ENCODE data around the gene DMD.

DMD gene

DNA sequence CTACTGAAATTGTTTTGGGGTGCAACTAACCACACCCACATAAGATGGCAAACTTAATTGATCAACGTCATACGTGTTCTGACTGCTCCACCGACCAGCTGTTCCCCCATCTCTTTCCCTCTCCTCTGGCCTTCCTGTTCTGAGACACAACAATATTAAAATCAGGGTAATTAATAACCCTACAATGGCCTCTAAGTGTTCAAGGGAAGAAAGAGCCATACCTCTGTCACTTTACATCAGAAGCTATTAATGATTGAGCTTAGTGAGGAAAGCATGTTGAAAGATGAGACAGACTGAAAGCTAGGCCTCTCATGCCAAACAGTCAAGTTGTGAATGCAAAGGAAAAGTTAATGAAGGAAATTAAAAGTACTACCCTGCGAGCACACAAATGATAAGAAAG, 1965.6 kb downstream of the DMD start:
- TF ChIP-seq, protein P1, sequence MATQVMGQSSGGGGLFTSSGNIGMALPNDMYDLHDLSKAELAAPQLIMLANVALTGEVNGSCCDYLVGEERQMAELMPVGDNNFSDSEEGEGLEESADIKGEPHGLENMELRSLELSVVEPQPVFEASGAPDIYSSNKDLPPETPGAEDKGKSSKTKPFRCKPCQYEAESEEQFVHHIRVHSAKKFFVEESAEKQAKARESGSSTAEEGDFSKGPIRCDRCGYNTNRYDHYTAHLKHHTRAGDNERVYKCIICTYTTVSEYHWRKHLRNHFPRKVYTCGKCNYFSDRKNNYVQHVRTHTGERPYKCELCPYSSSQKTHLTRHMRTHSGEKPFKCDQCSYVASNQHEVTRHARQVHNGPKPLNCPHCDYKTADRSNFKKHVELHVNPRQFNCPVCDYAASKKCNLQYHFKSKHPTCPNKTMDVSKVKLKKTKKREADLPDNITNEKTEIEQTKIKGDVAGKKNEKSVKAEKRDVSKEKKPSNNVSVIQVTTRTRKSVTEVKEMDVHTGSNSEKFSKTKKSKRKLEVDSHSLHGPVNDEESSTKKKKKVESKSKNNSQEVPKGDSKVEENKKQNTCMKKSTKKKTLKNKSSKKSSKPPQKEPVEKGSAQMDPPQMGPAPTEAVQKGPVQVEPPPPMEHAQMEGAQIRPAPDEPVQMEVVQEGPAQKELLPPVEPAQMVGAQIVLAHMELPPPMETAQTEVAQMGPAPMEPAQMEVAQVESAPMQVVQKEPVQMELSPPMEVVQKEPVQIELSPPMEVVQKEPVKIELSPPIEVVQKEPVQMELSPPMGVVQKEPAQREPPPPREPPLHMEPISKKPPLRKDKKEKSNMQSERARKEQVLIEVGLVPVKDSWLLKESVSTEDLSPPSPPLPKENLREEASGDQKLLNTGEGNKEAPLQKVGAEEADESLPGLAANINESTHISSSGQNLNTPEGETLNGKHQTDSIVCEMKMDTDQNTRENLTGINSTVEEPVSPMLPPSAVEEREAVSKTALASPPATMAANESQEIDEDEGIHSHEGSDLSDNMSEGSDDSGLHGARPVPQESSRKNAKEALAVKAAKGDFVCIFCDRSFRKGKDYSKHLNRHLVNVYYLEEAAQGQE (IDR thresholded peaks at IDR 0.05; ENCODE audit: insufficient read depth in 1 of 2, low read depth in 2 of 2, low read length in 2 of 2) = no peak
- TF ChIP-seq TAF1 (IDR thresholded peaks at IDR 0.05; ENCODE audit: borderline replicate concordance, insufficient read depth, low read length) (no peak), FOXP2 (optimal IDR thresholded peaks at IDR 0.05; ENCODE audit: borderline replicate concordance, extremely low read depth, extremely low read length, insufficient read depth) (no peak), SIN3A (IDR thresholded peaks at IDR 0.05; ENCODE audit: borderline replicate concordance, insufficient read depth, low read length) (no peak), POLR2AphosphoS5 (IDR thresholded peaks at IDR 0.05; ENCODE audit: low read depth, low read length) (no peak)

DNA sequence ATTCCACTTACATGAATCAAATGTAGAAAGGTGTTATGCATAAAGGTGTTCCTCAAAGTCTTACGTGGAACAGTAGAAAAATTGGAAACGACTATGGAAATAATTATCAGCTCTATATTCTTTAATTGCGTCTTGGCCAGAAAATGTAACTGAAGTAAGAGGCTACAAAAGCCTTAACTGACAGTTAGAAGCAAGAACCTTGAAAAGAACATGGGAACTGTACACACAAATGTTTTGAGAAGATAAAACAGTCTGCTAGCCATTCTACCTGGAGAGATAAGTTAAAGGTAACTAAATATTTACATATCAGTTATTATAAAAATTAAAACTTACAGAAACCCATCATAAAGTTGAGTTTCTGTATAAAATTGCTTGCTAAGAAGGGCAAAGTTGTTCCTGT, 1967.5 kb downstream of the DMD start:
- TF ChIP-seq TAF1 (IDR thresholded peaks at IDR 0.05; ENCODE audit: borderline replicate concordance, insufficient read depth, low read length) (no peak), FOXP2 (optimal IDR thresholded peaks at IDR 0.05; ENCODE audit: borderline replicate concordance, extremely low read depth, extremely low read length, insufficient read depth) (no peak), SIN3A (IDR thresholded peaks at IDR 0.05; ENCODE audit: borderline replicate concordance, insufficient read depth, low read length) (no peak), POLR2AphosphoS5 (IDR thresholded peaks at IDR 0.05; ENCODE audit: low read depth, low read length) (no peak)
- TF ChIP-seq, protein P1 (IDR thresholded peaks at IDR 0.05; ENCODE audit: insufficient read depth in 1 of 2, low read depth in 2 of 2, low read length in 2 of 2) = no peak

DNA sequence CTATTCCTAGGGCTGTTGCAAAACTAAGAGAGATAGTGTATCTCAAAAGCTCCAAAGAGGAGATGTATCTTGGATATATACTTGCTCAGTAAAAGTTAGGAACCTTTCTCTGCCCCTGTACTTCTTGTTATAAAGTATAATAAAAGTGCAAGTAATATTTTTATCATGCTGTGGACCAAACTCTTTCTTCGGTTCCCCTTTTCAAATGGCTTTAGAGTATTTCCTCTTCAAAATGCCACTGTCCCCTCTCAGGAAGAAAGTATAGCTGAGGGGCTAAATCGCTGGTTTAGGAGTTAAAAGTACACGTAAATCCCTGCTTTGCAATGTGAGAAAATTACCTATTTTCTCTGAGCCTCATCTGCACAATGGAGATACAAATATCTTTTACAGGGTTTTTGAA, 1970.4 kb downstream of the DMD start:
- TF ChIP-seq SIN3A (IDR thresholded peaks at IDR 0.05; ENCODE audit: borderline replicate concordance, insufficient read depth, low read length) = no peak
- TF ChIP-seq FOXP2 (optimal IDR thresholded peaks at IDR 0.05; ENCODE audit: borderline replicate concordance, extremely low read depth, extremely low read length, insufficient read depth) = no peak
- no peak for TF ChIP-seq TAF1 (IDR thresholded peaks at IDR 0.05; ENCODE audit: borderline replicate concordance, insufficient read depth, low read length)
- TF ChIP-seq POLR2AphosphoS5 (IDR thresholded peaks at IDR 0.05; ENCODE audit: low read depth, low read length) = no peak
- TF ChIP-seq, protein P1 (IDR thresholded peaks at IDR 0.05; ENCODE audit: insufficient read depth in 1 of 2, low read depth in 2 of 2, low read length in 2 of 2) = no peak

DNA sequence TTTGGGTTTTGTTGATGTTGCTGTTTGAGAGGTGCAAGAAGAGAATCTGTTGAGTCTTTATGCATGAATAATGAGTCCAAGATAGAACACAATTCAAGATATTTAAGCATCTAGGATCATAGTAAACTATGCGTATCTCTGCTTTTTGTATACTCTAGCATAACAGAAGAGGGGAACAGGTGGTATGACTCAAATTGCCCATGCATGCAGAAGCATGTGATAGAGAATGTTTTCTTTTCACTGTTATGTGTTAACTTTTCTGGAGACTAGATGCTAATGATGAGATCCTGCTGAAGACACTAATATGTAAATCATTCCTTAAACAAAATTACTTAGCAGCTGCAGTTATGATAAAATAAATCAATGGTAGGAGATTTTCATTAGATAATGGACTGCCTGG, 1974.2 kb downstream of the DMD start:
- TF ChIP-seq, protein P1 (IDR thresholded peaks at IDR 0.05; ENCODE audit: insufficient read depth in 1 of 2, low read depth in 2 of 2, low read length in 2 of 2) = no peak
- TF ChIP-seq SIN3A (IDR thresholded peaks at IDR 0.05; ENCODE audit: borderline replicate concordance, insufficient read depth, low read length) (no peak), POLR2AphosphoS5 (IDR thresholded peaks at IDR 0.05; ENCODE audit: low read depth, low read length) (no peak), TAF1 (IDR thresholded peaks at IDR 0.05; ENCODE audit: borderline replicate concordance, insufficient read depth, low read length) (no peak), FOXP2 (optimal IDR thresholded peaks at IDR 0.05; ENCODE audit: borderline replicate concordance, extremely low read depth, extremely low read length, insufficient read depth) (no peak)

DNA sequence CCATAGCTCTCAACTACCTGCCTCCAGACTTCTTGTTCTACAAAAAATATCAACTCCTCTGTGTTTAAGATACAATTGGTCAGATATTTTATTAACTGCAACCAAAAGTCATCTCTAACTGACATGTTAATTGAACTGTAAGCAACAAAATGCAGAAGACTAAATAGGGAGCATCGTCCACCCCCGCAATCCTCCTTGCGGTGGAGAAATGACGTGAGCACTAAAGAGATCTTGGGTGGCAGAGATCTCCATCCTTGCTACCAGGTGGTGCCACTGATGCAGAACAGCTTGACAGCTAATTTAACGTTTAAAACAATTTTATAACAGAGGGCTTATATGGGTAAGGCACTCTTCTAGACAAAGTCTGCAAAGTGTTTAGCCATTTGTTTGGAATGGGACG, 1975.1 kb downstream of the DMD start:
- TF ChIP-seq SIN3A (IDR thresholded peaks at IDR 0.05; ENCODE audit: borderline replicate concordance, insufficient read depth, low read length) (no peak), FOXP2 (optimal IDR thresholded peaks at IDR 0.05; ENCODE audit: borderline replicate concordance, extremely low read depth, extremely low read length, insufficient read depth) (no peak), TAF1 (IDR thresholded peaks at IDR 0.05; ENCODE audit: borderline replicate concordance, insufficient read depth, low read length) (no peak), POLR2AphosphoS5 (IDR thresholded peaks at IDR 0.05; ENCODE audit: low read depth, low read length) (no peak)
- TF ChIP-seq, protein P1 (IDR thresholded peaks at IDR 0.05; ENCODE audit: insufficient read depth in 1 of 2, low read depth in 2 of 2, low read length in 2 of 2) = no peak
